Parathyroid adenoma (tissue), 2 donors: ENCODE measurements around the gene CNTNAP4.

Experiments
- H2AFZ ChIP-seq: fragments of 300-600 bp; sonication (generic); one replicate; pipeline ENCODE4 v1.7.0; 2017; ENCODE audit warnings: antibody characterized with exemption, mild to moderate bottlenecking
- H3K27ac ChIP-seq: fragments of 300-600 bp; sonication (generic); one replicate; pipeline ENCODE4 v1.7.0; 2017
- H3K27me3 ChIP-seq: fragments of 300-600 bp; sonication (generic); one replicate; pipeline ENCODE4 v1.7.0; 2017; ENCODE audit warnings: low read length; ENCODE audit not compliant: control insufficient read depth, insufficient read depth
- H3K36me3 ChIP-seq: fragments of 300-600 bp; sonication (generic); one replicate; pipeline ENCODE4 v1.7.0; 2017; ENCODE audit warnings: low read length; ENCODE audit not compliant: control insufficient read depth, insufficient read depth
- H3K4me1 ChIP-seq: fragments of 300-600 bp; sonication (generic); one replicate; pipeline ENCODE4 v1.7.0; 2017; ENCODE audit warnings: control low read depth
- H3K4me2 ChIP-seq: fragments of 300-600 bp; sonication (generic); one replicate; pipeline ENCODE4 v1.7.0; 2017; ENCODE audit warnings: low read length
- H3K4me3 ChIP-seq: fragments of 300-600 bp; sonication (generic); one replicate; pipeline ENCODE4 v1.7.0; 2017; ENCODE audit warnings: low read depth, low read length
- H3K79me2 ChIP-seq: fragments of 300-600 bp; sonication (generic); one replicate; pipeline ENCODE4 v1.7.0; 2017; ENCODE audit warnings: control low read depth
- H3K9ac ChIP-seq: fragments of 300-600 bp; sonication (generic); one replicate; pipeline ENCODE4 v1.7.0; 2017; ENCODE audit warnings: mild to moderate bottlenecking
- H3K9me3 ChIP-seq: fragments of 300-600 bp; sonication (generic); one replicate; pipeline ENCODE4 v1.7.0; 2017; ENCODE audit warnings: low read length; ENCODE audit not compliant: control insufficient read depth
- TF ChIP-seq, protein P1 (sequence below): fragments of 300-600 bp; sonication (generic); IDR thresholded peaks from one replicate; pipeline ENCODE4 v1.7.0; 2017; ENCODE audit warnings: antibody characterized with exemption, mild to moderate bottlenecking
- donor health status: primary hyperparathyroidism.

Gene CNTNAP4

GRCh38 chr16:76268824-76269223 is 8.4 kb upstream of the CNTNAP4 start:
- Histone ChIP-seq H3K4me3 (no peak overlapping the region), H3K9ac (no peak overlapping the region), H3K4me1 (no peaks in the 10 kb centered on the region), H2AFZ (no peak overlapping the region), H3K36me3 (no peaks in the 10 kb centered on the region), H3K27me3 (no peaks in the 10 kb centered on the region), H3K9me3 (no peaks in the 10 kb centered on the region), H3K27ac (no peak overlapping the region), H3K79me2 (no peaks in the 10 kb centered on the region), H3K4me2 (no peak overlapping the region)
- TF ChIP-seq, protein P1, sequence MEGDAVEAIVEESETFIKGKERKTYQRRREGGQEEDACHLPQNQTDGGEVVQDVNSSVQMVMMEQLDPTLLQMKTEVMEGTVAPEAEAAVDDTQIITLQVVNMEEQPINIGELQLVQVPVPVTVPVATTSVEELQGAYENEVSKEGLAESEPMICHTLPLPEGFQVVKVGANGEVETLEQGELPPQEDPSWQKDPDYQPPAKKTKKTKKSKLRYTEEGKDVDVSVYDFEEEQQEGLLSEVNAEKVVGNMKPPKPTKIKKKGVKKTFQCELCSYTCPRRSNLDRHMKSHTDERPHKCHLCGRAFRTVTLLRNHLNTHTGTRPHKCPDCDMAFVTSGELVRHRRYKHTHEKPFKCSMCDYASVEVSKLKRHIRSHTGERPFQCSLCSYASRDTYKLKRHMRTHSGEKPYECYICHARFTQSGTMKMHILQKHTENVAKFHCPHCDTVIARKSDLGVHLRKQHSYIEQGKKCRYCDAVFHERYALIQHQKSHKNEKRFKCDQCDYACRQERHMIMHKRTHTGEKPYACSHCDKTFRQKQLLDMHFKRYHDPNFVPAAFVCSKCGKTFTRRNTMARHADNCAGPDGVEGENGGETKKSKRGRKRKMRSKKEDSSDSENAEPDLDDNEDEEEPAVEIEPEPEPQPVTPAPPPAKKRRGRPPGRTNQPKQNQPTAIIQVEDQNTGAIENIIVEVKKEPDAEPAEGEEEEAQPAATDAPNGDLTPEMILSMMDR = no peak

DNA sequence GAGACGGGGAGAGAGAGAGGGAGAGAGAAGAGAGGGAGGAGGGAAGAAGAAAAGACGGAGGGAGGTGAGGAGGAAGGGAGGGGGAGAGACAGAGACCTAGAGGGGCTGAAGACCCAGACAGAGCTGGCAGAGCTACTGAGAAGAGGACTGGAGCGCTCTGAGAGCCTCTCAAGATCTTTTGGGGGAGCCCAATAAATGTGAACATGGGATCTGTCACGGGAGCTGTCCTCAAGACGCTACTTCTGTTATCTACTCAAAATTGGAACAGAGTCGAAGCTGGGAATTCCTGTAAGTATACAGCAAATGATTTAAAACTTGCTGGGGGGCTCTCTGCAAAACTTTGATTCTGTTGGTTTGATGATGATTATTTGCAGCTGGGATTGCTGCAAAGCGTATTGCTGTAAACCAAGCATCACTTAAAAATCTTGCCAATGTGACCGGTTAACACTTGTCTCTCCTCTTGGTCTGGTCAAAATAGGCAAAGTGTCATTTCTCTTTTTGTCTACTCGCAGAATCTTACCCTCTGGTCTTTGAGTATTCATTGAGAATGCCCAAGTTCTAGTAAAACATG is 344 bp downstream of the CNTNAP4 start:
- no peak overlapping the region for H3K4me2 ChIP-seq
- no peak overlapping the region for H3K4me3 ChIP-seq
- no peaks in the 10 kb centered on the region for H3K36me3 ChIP-seq
- H3K79me2 ChIP-seq = no peaks in the 10 kb centered on the region
- TF ChIP-seq, protein P1 = no peak
- H3K27ac ChIP-seq = no peak overlapping the region
- no peaks in the 10 kb centered on the region for H3K27me3 ChIP-seq
- H2AFZ ChIP-seq = no peak overlapping the region
- H3K4me1 ChIP-seq = no peaks in the 10 kb centered on the region
- no peaks in the 10 kb centered on the region for H3K9me3 ChIP-seq
- H3K9ac ChIP-seq = no peak overlapping the region

DNA sequence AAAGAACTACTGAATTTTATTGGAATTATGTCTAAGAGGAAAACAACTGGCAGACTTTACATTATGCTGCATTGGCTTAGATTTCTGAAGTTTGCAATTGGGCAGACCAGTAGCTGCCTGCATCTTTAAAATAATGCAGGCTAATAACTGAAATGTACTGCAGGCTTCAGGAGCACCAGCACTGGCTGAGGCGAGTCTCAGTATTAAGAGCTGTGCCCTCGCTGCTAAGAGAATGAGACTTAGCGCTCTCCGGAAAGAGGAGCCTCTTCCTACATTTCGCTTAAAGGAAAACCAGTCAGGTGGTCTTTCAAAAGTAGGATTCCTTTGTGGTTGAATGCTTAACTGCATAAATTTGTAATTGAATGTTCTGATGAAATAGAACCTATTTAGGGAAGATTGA is 885 bp downstream of the CNTNAP4 start:
- TF ChIP-seq, protein P1 = no peak
- H3K9ac ChIP-seq = no peak overlapping the region

DNA sequence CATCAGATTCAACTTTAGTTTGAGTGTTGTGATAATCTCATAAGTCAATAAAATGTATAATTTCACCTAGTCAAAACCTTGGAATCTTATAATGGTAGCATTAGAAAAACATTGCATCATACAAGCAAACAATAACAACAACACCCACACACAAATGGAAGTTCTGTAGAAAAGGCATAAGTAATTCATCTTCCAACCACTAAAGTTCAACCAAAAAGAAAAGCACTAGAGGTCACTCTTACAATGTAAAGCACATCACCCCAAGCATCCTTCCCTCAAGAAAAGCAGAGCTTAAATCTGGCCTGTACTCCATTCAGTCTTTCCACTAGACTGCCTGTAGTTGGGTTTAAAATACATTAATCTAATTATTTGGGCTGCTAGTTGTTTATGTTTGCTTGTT is 1.8 kb downstream of the CNTNAP4 start:
- no peak overlapping the region for H3K4me2 ChIP-seq
- no peaks in the 10 kb centered on the region for H3K79me2 ChIP-seq
- H3K4me3 ChIP-seq = no peak overlapping the region
- TF ChIP-seq, protein P1 = no peak
- no peak overlapping the region for H3K27ac ChIP-seq
- H3K9ac ChIP-seq = no peak overlapping the region
- no peaks in the 10 kb centered on the region for H3K27me3 ChIP-seq
- H3K4me1 ChIP-seq = no peaks in the 10 kb centered on the region
- H2AFZ ChIP-seq = no peak overlapping the region
- H3K36me3 ChIP-seq = no peaks in the 10 kb centered on the region
- H3K9me3 ChIP-seq = no peaks in the 10 kb centered on the region

More for the DNA sequence above, 885 bp downstream of the CNTNAP4 start:
- Histone ChIP-seq H3K27me3 (no peaks in the 10 kb centered on the region), H3K4me1 (no peaks in the 10 kb centered on the region), H2AFZ (no peak overlapping the region), H3K9me3 (no peaks in the 10 kb centered on the region), H3K4me3 (no peak overlapping the region), H3K4me2 (no peak overlapping the region), H3K36me3 (no peaks in the 10 kb centered on the region), H3K27ac (no peak overlapping the region), H3K79me2 (no peaks in the 10 kb centered on the region)
